Measurements from ENCODE around the gene EMCN.

Gene EMCN

DNA sequence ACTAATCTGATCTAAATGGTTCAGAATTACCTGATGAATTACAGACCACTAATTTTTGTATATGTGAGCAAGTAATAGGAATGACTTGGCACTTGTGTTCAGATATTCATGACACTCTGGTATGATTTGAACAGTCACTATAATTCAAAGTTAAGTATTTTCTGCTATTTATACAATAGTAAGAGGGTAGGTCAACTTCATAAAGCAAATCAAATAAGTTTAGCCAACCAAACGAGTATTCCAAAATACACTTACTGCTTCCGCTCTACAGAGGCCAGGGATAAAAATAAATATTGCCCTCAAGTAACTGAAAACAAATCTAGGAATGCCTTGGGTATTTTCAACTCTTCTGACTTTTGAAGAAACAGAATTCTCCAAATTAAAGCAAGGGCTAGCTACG is 9.1 kb downstream of the EMCN start:
- H3K36me3 ChIP-seq (ENCODE audit: insufficient read depth, low read length) = no peaks in the 10 kb centered on the region
- peak overlapping the region; percentile 95 for H3K27ac ChIP-seq
- no peak overlapping the region for H3K4me3 ChIP-seq
- DNase-seq (ENCODE audit: low read depth, low spot score) = no peak
- no peak for TF ChIP-seq POLR2AphosphoS5 (IDR thresholded peaks at IDR 0.05; ENCODE audit: borderline replicate concordance, low read depth, low read length)
- no peak for TF ChIP-seq EZH2 (IDR thresholded peaks at IDR 0.05)
- no peak for TF ChIP-seq FOXP2 (optimal IDR thresholded peaks at IDR 0.05; ENCODE audit: control extremely low read depth, extremely low read length, insufficient read depth)
- H3K9ac ChIP-seq (ENCODE audit: insufficient read length) = no peak overlapping the region
- H3K9me3 ChIP-seq (ENCODE audit: low read depth, low read length) = no peaks in the 10 kb centered on the region

DNA sequence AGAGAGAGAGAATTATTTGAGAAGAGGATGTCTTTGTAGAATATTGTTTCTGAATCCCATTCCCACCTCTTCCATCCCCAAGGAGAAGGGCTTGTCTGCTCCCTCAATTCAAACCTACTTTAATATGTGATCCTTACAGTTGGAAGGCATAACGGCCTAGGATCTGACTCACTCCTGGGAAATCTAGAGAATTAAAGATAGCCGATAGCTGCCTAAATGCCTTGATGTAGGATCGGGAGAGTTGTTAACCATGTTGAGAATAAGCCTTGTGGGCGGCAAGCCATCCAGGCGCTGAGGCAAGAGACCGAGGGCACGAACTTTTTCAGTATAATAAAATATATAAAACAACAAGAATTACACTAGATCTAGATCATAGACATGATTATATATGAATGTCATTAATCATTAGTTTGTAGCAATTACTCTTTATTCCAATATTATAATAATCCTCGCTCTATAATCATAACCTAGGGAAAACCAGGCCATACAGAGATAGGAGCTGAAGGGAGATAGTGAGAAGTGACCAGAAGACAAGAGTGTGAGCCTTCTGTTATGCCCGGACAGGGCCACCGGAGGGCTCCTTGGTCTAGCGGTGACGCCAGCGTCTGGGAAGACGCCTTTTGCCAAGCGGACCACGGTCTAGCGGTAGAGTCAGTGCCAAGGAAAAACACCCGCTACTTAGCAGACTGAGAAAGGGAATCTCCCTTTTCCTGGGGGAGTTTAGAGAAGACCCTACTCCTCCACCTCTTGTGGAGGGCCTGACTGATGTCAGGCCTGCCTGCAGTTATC is 13.5 kb downstream of the EMCN start:
- DNase-seq (ENCODE audit: low read depth, low spot score) = no peak
- Histone ChIP-seq H3K36me3 (ENCODE audit: insufficient read depth, low read length) (no peaks in the 10 kb centered on the region), H3K9ac (ENCODE audit: insufficient read length) (no peak overlapping the region), H3K4me3 (no peak overlapping the region), H3K9me3 (ENCODE audit: low read depth, low read length) (no peaks in the 10 kb centered on the region), H3K27ac (no peak overlapping the region)
- no peak for TF ChIP-seq POLR2AphosphoS5 (IDR thresholded peaks at IDR 0.05; ENCODE audit: borderline replicate concordance, low read depth, low read length)
- no peak for TF ChIP-seq FOXP2 (optimal IDR thresholded peaks at IDR 0.05; ENCODE audit: control extremely low read depth, extremely low read length, insufficient read depth)
- TF ChIP-seq EZH2 (IDR thresholded peaks at IDR 0.05) = no peak

DNA sequence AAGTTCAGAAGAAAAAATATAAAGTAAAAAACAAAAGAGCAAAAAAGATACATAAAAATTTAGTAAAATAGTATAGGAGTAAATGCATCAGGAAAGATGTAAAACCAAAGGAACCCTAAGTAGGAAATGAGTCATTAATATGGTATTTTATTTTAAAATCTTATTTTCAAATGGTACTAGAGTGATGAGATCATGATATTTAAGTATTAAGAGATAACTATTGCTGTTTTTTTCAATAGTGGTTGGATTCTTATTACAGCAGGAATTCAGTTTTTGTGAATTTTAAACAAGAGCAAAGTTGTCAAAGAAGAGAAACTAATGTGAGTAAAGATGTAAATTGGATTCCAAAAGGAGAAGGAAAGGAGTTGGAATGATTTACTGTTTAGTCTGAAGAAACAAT is 20.0 kb downstream of the EMCN start:
- no peaks in the 10 kb centered on the region for H3K9me3 ChIP-seq (ENCODE audit: low read depth, low read length)
- H3K9ac ChIP-seq (ENCODE audit: insufficient read length) = no peak overlapping the region
- DNase-seq (ENCODE audit: low read depth, low spot score) = no peak
- H3K36me3 ChIP-seq (ENCODE audit: insufficient read depth, low read length) = no peaks in the 10 kb centered on the region
- H3K27ac ChIP-seq = peak overlapping the region; percentile 79
- TF ChIP-seq FOXP2 (optimal IDR thresholded peaks at IDR 0.05; ENCODE audit: control extremely low read depth, extremely low read length, insufficient read depth) = no peak
- no peak for TF ChIP-seq EZH2 (IDR thresholded peaks at IDR 0.05)
- TF ChIP-seq POLR2AphosphoS5 (IDR thresholded peaks at IDR 0.05; ENCODE audit: borderline replicate concordance, low read depth, low read length) = no peak
- H3K4me3 ChIP-seq = no peak overlapping the region

DNA sequence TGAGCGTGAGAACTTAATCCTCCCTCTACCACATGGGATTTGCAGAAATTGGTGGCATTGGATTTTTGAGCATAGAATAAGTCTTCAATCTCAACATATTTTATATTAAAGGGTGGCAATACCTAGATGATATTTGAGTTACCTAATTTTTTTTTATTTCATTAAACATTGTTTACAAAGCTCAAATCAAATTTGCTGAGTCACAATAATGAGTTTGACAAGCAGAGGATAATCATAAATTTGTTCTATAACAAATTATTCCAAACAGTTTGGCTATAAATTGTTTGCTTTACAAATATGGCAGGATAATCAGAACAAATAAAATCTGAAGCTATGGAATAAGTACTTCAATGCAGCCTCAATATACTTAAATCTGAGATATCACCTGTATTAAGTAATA is 22.7 kb downstream of the EMCN start:
- no peak for TF ChIP-seq EZH2 (IDR thresholded peaks at IDR 0.05)
- no peak for DNase-seq (ENCODE audit: low read depth, low spot score)
- no peaks in the 10 kb centered on the region for H3K36me3 ChIP-seq (ENCODE audit: insufficient read depth, low read length)
- no peak overlapping the region for H3K27ac ChIP-seq
- H3K9me3 ChIP-seq (ENCODE audit: low read depth, low read length) = no peaks in the 10 kb centered on the region
- H3K9ac ChIP-seq (ENCODE audit: insufficient read length) = no peak overlapping the region
- H3K4me3 ChIP-seq = no peak overlapping the region

DNA sequence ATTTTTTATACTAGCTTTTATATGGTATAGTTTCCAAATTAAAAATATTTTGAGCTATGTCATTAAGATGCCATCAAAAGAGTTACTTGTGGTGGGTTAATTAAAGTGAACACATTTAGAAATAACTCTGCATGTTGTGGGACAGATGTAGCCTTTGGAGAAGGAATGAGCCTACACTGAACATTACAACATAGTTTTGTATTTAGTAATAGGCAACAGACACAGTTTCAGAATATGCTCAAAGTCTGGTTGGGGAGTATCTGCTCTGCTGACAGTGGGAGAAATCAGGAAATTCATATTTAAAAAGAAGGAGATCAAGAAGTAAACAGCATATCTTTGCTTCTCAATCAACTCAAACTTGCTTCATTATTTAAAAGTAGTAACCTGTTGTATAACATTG is 23.7 kb downstream of the EMCN start:
- peak overlapping the region; percentile 17; the same call in 1 of the 2 replicates for H3K27ac ChIP-seq
- no peak overlapping the region for H3K4me3 ChIP-seq
- H3K9me3 ChIP-seq (ENCODE audit: low read depth, low read length) = no peaks in the 10 kb centered on the region
- TF ChIP-seq EZH2 (IDR thresholded peaks at IDR 0.05) (no peak), FOXP2 (optimal IDR thresholded peaks at IDR 0.05; ENCODE audit: control extremely low read depth, extremely low read length, insufficient read depth) (no peak), POLR2AphosphoS5 (IDR thresholded peaks at IDR 0.05; ENCODE audit: borderline replicate concordance, low read depth, low read length) (no peak)
- H3K9ac ChIP-seq (ENCODE audit: insufficient read length) = no peak overlapping the region
- no peak for DNase-seq (ENCODE audit: low read depth, low spot score)
- H3K36me3 ChIP-seq (ENCODE audit: insufficient read depth, low read length) = no peaks in the 10 kb centered on the region

DNA sequence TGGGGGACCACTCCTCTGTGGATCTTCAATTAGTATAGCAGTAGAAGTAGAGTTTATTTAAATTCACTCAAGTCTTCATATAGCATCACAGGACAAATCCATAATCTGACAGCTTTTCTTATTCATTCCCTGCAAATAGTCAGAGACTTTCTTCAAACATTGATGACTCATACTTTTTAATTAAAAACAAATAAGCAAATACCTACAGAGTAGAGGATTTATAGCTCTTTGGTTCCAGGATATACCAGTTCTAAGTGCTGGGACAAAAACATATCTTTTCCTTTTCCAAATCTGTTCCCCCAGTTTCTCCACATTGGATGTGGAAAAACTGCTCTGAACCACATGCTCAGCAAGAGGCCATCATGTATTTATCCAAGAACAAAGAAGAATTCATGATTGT is 24.1 kb downstream of the EMCN start:
- TF ChIP-seq EZH2 (IDR thresholded peaks at IDR 0.05) = no peak
- TF ChIP-seq POLR2AphosphoS5 (IDR thresholded peaks at IDR 0.05; ENCODE audit: borderline replicate concordance, low read depth, low read length) = no peak
- no peak for TF ChIP-seq FOXP2 (optimal IDR thresholded peaks at IDR 0.05; ENCODE audit: control extremely low read depth, extremely low read length, insufficient read depth)
- H3K27ac ChIP-seq = peak overlapping the region; percentile 17; the same call in 1 of the 2 replicates
- DNase-seq (ENCODE audit: low read depth, low spot score) = no peak

DNA sequence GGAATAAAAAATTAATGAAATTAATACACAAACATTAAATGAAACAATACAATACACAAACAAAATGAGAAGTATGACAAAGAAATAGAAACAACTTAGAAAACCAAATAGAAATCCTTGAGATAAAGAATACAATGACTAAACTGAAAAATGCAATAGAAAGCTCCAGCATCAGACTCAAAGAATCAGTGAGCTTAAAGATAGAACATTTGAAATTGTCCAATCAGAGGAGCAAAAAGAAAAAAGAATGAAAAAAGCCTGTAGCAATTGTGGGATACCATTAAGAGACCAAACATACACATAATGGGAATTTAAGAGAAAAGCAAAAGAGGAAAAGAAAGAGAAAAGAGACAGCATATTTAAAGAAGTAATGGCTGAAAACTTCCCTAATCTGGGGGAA is 25.7 kb downstream of the EMCN start:
- no peak for DNase-seq (ENCODE audit: low read depth, low spot score)
- TF ChIP-seq EZH2 (IDR thresholded peaks at IDR 0.05) (no peak), POLR2AphosphoS5 (IDR thresholded peaks at IDR 0.05; ENCODE audit: borderline replicate concordance, low read depth, low read length) (no peak), FOXP2 (optimal IDR thresholded peaks at IDR 0.05; ENCODE audit: control extremely low read depth, extremely low read length, insufficient read depth) (no peak)
- no peak overlapping the region for H3K4me3 ChIP-seq
- no peak overlapping the region for H3K9ac ChIP-seq (ENCODE audit: insufficient read length)
- no peaks in the 10 kb centered on the region for H3K9me3 ChIP-seq (ENCODE audit: low read depth, low read length)
- no peaks in the 10 kb centered on the region for H3K36me3 ChIP-seq (ENCODE audit: insufficient read depth, low read length)
- no peak overlapping the region for H3K27ac ChIP-seq

More for the DNA sequence above, 24.1 kb downstream of the EMCN start:
- Histone ChIP-seq H3K36me3 (ENCODE audit: insufficient read depth, low read length) (no peaks in the 10 kb centered on the region), H3K9ac (ENCODE audit: insufficient read length) (no peak overlapping the region), H3K4me3 (no peak overlapping the region), H3K9me3 (ENCODE audit: low read depth, low read length) (no peaks in the 10 kb centered on the region)

DNA sequence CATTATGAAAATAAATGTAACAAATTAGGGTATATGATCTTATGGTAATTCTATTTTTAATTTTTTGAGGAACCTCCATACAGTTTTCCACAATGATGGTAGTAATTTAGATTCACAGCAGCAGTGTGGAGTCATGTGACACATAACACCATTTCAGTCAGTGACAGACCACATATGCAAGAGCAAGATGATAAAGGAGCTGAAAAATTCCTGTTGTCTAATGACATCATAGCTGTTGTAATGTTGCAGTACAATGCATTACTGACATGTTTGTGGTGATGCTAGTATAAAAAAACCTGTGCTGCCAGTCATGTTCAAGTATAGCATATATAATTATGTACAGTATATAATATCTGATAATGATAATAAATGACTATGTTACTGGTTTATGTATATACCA is 28.5 kb downstream of the EMCN start:
- Histone ChIP-seq H3K27ac (no peak overlapping the region), H3K9me3 (ENCODE audit: low read depth, low read length) (no peaks in the 10 kb centered on the region), H3K4me3 (no peak overlapping the region), H3K36me3 (ENCODE audit: insufficient read depth, low read length) (no peaks in the 10 kb centered on the region), H3K9ac (ENCODE audit: insufficient read length) (no peak overlapping the region)
- DNase-seq (ENCODE audit: low read depth, low spot score) = no peak
- TF ChIP-seq FOXP2 (optimal IDR thresholded peaks at IDR 0.05; ENCODE audit: control extremely low read depth, extremely low read length, insufficient read depth) (no peak), EZH2 (IDR thresholded peaks at IDR 0.05) (no peak), POLR2AphosphoS5 (IDR thresholded peaks at IDR 0.05; ENCODE audit: borderline replicate concordance, low read depth, low read length) (no peak)

DNA sequence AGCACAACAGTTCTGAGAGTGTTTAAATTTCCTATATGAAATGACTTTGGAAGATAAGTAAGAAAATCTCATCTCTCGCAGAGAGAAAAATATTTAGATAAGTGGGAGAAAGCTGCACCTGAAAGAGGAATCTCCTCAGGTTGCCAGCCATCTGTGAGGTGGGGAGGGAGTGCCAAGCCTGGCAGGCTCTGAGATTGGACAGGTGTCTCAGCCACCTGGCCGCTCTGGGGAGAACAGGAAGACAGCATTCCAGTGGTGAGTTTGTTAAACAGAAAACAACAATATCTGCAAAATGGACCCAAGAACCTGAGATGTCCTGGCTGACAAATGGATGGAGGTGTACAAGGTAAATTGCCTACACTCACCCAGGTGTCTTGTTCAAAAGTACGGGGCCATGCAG is 31.3 kb downstream of the EMCN start:
- Histone ChIP-seq H3K9ac (ENCODE audit: insufficient read length) (no peak overlapping the region), H3K9me3 (ENCODE audit: low read depth, low read length) (no peaks in the 10 kb centered on the region), H3K4me3 (no peak overlapping the region), H3K27ac (no peak overlapping the region), H3K36me3 (ENCODE audit: insufficient read depth, low read length) (no peaks in the 10 kb centered on the region)
- no peak for TF ChIP-seq EZH2 (IDR thresholded peaks at IDR 0.05)
- TF ChIP-seq POLR2AphosphoS5 (IDR thresholded peaks at IDR 0.05; ENCODE audit: borderline replicate concordance, low read depth, low read length) = no peak
- TF ChIP-seq FOXP2 (optimal IDR thresholded peaks at IDR 0.05; ENCODE audit: control extremely low read depth, extremely low read length, insufficient read depth) = no peak
- no peak for DNase-seq (ENCODE audit: low read depth, low spot score)

Measured in SK-N-MC (cell line).